Endothelial cell of umbilical vein (primary cell): Measurements from ENCODE around the gene PPFIBP2.

Source experiments
- CTCF ChIP-seq, 2 donors: IDR thresholded peaks; 1 replicate in 1 of 2; 2 replicates in 1 of 2; pipeline ENCODE4 v1.5.1; 2011; ENCODE audit warnings: low read length in 2 of 2, mild to moderate bottlenecking in 2 of 2, moderate library complexity in 2 of 2, control low read depth in 1 of 2, inconsistent platforms in 1 of 2, low read depth in 1 of 2; ENCODE audit not compliant: insufficient read depth in 1 of 2; ENCODE audit errors: extremely low read depth in 1 of 2
- GATA2 ChIP-seq: IDR thresholded peaks from 2 replicates; pipeline ENCODE4 v1.7.0; 2011; ENCODE audit warnings: low read depth, mild to moderate bottlenecking, moderate library complexity, mixed read lengths, low read length; ENCODE audit not compliant: insufficient read length, insufficient read depth
- POLR2A ChIP-seq: IDR thresholded peaks from 2 replicates; pipeline ENCODE4 v1.6.1; 2012; ENCODE audit warnings: low read depth, mild to moderate bottlenecking, control low read depth, low read length

DNA sequence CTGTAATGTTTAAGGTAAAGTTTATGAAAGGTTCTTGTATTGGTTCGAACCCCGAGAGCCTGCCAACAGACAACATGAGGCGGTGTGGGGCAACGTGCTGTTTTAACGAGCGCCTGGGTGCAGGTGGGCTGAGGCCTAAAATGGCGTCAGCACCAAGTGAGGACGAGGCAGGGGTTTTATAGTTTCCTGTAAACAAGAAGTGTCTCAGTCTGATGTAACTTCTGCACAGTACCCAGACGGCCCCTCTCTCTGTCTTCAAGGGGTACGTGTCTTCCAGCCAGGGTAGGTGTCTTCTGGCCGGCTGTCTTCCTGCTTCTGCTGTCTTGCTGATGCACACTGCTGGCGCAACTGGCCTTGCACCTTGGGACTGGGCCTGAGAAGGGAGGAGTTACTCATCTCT lies 2.7 kb downstream of the PPFIBP2 start:
- TF ChIP-seq GATA2 (no peak), POLR2A (no peak), CTCF (IDR thresholded peaks at IDR 0.05; ENCODE audit: extremely low read depth in 1 of 2, insufficient read depth in 1 of 2, low read depth in 1 of 2, low read length in 2 of 2) (no peak)
